NCI-H128 (cell line): Measurements from ENCODE around the gene GPR141.
"Not testable (repeated sequence)": the region's sequence is repeated elsewhere in the genome, so short reads cannot be mapped to it uniquely, and the experiment has no call there.

ENCODE experiments used
- DNase-seq: peaks from one replicate; lab custom pipeline; 2025; ENCODE audit not compliant: unreplicated experiment; lab: John Stamatoyannopoulos, UW

The GPR141 gene

GRCh38 chr7:37684927-37685326 lies 1.4 kb downstream of the GPR141 start:
- DNase-seq: no peak

- no peak for DNase-seq
These were observed 3.2 kb downstream of the GPR141 start for GRCh38 chr7:37686556-37687345.

- DNase-seq: no peak
These were observed 6.6 kb downstream of the GPR141 start for GRCh38 chr7:37690206-37690605.

GRCh38 chr7:37694208-37695094 lies 10.9 kb downstream of the GPR141 start:
- DNase-seq: no peak

GRCh38 chr7:37698276-37698675 lies 14.7 kb downstream of the GPR141 start:
- no peak for DNase-seq

- no peak for DNase-seq
These were observed 15.2 kb downstream of the GPR141 start for GRCh38 chr7:37698782-37699181.

GRCh38 chr7:37701769-37702168 lies 18.2 kb downstream of the GPR141 start:
- DNase-seq: no peak

- DNase-seq: no peak
These were observed 19.8 kb downstream of the GPR141 start for GRCh38 chr7:37703361-37703760.

GRCh38 chr7:37704328-37704833 lies 20.8 kb downstream of the GPR141 start:
- not testable (repeated sequence) for DNase-seq

GRCh38 chr7:37705976-37706375 lies 22.4 kb downstream of the GPR141 start:
- no peak for DNase-seq

GRCh38 chr7:37706804-37707203 lies 23.2 kb downstream of the GPR141 start:
- DNase-seq: no peak

GRCh38 chr7:37707754-37708485 lies 24.4 kb downstream of the GPR141 start:
- DNase-seq: no peak

- DNase-seq: no peak
These were observed 26.3 kb downstream of the GPR141 start for GRCh38 chr7:37709631-37710509.

- no peak for DNase-seq
These were observed 30.0 kb downstream of the GPR141 start for GRCh38 chr7:37713613-37714012.

GRCh38 chr7:37714606-37715005 lies 31.0 kb downstream of the GPR141 start:
- DNase-seq: no peak

GRCh38 chr7:37718585-37718984 lies 35.0 kb downstream of the GPR141 start:
- DNase-seq: no peak

- no peak for DNase-seq
These were observed 35.5 kb downstream of the GPR141 start for GRCh38 chr7:37719077-37719476.

GRCh38 chr7:37724732-37725131 lies 41.2 kb downstream of the GPR141 start:
- DNase-seq: no peak

GRCh38 chr7:37726016-37726415 lies 42.5 kb downstream of the GPR141 start:
- DNase-seq: no peak

- DNase-seq: no peak
These were observed 45.2 kb downstream of the GPR141 start for GRCh38 chr7:37728747-37729146.
